Epidermal melanocyte (primary cell): ENCODE measurements around the gene ATP2B2.

ENCODE experiments used
- DNase-seq: peaks from one replicate; pipeline ENCODE4 v3.0.0; 2011; ENCODE audit warnings: low spot score; ENCODE audit not compliant: insufficient read length

Gene ATP2B2

GRCh38 chr3:10401990-10402761, 103.2 kb downstream of the ATP2B2 start:
- DNase-seq, result no peak

- no peak for DNase-seq
Measured at GRCh38 chr3:10400749-10401495, 104.5 kb downstream of the ATP2B2 start.

GRCh38 chr3:10400050-10400748, 105.2 kb downstream of the ATP2B2 start:
- DNase-seq, result no peak

GRCh38 chr3:10399634-10400033, 105.8 kb downstream of the ATP2B2 start:
- no peak for DNase-seq

- DNase-seq, result no peak
Measured at GRCh38 chr3:10398341-10398740, 107.0 kb downstream of the ATP2B2 start.

GRCh38 chr3:10397879-10398278, 107.5 kb downstream of the ATP2B2 start:
- DNase-seq, result no peak

- no peak for DNase-seq
Measured at GRCh38 chr3:10396931-10397330, 108.5 kb downstream of the ATP2B2 start.

GRCh38 chr3:10396083-10396482, 109.3 kb downstream of the ATP2B2 start:
- no peak for DNase-seq

GRCh38 chr3:10395671-10396070, 109.7 kb downstream of the ATP2B2 start:
- DNase-seq, result no peak

GRCh38 chr3:10395196-10395595, 110.2 kb downstream of the ATP2B2 start:
- DNase-seq, result no peak

- no peak for DNase-seq
Measured at GRCh38 chr3:10394491-10395025, 110.8 kb downstream of the ATP2B2 start.

- DNase-seq, result no peak
Measured at GRCh38 chr3:10393514-10393913, 111.9 kb downstream of the ATP2B2 start.

- DNase-seq, result no peak
Measured at GRCh38 chr3:10392906-10393461, 112.4 kb downstream of the ATP2B2 start.

GRCh38 chr3:10392244-10392643, 113.1 kb downstream of the ATP2B2 start:
- DNase-seq, result no peak

GRCh38 chr3:10391391-10391790, 114.0 kb downstream of the ATP2B2 start:
- DNase-seq, result no peak

- no peak for DNase-seq
Measured at GRCh38 chr3:10390641-10391373, 114.6 kb downstream of the ATP2B2 start.

- DNase-seq, result no peak
Measured at GRCh38 chr3:10389995-10390394, 115.4 kb downstream of the ATP2B2 start.

GRCh38 chr3:10389339-10389738, 116.0 kb downstream of the ATP2B2 start:
- DNase-seq, result no peak

GRCh38 chr3:10387881-10388609, 117.3 kb downstream of the ATP2B2 start:
- DNase-seq, result no peak

- no peak for DNase-seq
Measured at GRCh38 chr3:10386121-10386520, 119.3 kb downstream of the ATP2B2 start.
